Fibroblast of villous mesenchyme (primary cell): ENCODE measurements around the gene LCLAT1. TPM values are rescaled to one million over a fixed set of nuclear protein-coding genes. Genes with fewer than 3 reads are reported as not detected.

Experiments
- DNase-seq: peaks from one replicate; pipeline ENCODE4 v3.0.0-alpha.2; 2010; ENCODE audit warnings: low read depth
- H3K4me3 ChIP-seq: 2 replicates; pipeline ENCODE4 v1.5.1; 2011; ENCODE audit warnings: low read depth, mild to moderate bottlenecking, low read length
- CTCF ChIP-seq: IDR thresholded peaks from 2 replicates; pipeline ENCODE4 v1.5.1; 2012; ENCODE audit warnings: low read depth, mild to moderate bottlenecking, low read length; ENCODE audit not compliant: insufficient read depth
- small RNA-seq: library from RNA; depleted of rRNA; stranded (forward); fragments of <200 nt; gene quantifications from one replicate; pipeline ENCODE3, GENCODE V24; 2012
- total RNA-seq: library from RNA; depleted of rRNA; stranded (reverse); fragments of >200 nt; gene quantifications from 2 replicates; pipeline ENCODE4 v1.2.3, GENCODE V29; 2012

LCLAT1 gene
- total RNA-seq, 1 donor: 50.1 TPM

- H3K4me3 ChIP-seq: no peak overlapping the region
- TF ChIP-seq CTCF: no peak
- DNase-seq: no peak
These were observed 244.3 kb downstream of the LCLAT1 start for GRCh38 chr2:30691091-30691947.

DNA sequence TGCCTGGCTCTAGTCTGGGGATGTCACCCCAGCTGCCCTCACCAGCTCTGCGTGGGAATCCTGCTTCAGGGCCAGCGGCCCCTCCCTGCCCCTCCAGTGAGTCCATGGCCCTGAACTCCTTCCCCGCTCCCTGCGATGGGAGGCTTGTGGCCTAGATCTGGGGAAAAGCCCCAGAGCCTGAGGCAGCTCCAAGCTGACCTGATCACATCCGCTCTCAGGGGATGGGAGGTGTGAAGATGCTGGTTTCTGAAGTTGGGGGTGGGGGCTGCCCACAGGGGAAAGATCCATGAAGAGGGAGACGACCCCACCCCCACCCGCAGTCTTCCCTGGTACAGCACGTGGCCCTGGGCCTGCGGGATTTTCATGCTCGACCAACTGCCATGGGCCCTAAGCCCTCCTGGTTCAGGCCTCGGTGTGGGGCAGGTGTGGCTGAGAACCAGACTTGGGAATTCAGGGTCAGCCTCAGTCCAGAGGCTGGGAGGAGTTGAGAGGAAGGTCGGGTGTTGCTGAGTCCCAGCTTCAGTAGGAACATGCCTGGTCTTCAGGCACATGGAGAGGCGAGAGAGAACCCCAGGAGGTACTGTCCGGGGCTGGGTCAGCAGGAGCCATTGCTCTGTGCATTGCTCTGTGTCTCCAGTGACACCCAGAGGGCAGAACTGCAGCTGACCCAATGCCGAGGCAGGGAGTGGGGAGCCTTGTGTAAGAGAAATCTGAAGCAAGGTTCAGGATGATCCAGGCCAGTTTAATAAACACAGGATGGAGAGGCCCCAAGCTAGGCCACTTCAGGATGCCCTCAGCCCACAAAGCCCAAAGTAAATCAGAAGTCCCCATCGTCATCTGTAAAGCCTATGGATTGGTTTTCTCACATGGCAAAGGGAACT is 245.1 kb downstream of the LCLAT1 start:
- H3K4me3 ChIP-seq: no peak overlapping the region
- peak; percentile 17 for DNase-seq
- TF ChIP-seq CTCF: peak; percentile 30

DNA sequence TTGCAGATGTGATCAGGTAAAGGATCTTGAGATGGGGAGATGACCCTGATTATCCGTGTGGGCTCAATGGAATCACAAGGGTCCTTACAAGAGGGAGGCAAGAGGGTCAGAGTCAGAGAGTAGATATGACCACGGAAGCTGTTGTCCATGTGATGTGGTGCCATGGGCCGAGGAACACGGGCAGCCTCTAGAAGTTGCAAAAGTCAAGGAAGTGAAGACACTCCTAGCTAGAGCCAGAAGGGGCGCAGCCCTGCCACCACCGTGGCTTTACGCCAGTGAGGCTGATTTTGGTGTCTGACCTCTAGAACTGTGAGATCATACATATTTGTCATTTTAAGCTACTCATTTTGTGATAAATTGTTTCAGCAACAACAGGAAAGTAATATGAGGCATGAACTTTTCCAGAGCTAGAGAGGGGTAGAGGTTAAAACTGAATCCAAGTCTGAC is 245.8 kb downstream of the LCLAT1 start:
- no peak for TF ChIP-seq CTCF
- DNase-seq: no peak

More for the DNA sequence above, 245.8 kb downstream of the LCLAT1 start:
- no peak overlapping the region for H3K4me3 ChIP-seq

Small RNA genes within 50 kb of the gene (small RNA-seq; reads per million reads assigned to genes)
- not detected for gene AC073255.1

Other genes starting within 250 kb of the LCLAT1 start
- 548 and 803 TPM in 2 replicates for gene LBH, start 215.7 kb upstream of the LCLAT1 start, total RNA-seq